K562 (cell line): ENCODE data around the gene ACTL9. TPM values are rescaled to one million over a fixed set of nuclear protein-coding genes. Genes with fewer than 3 reads are reported as not detected.

ENCODE experiments used
- ATAC-seq: fragments of 200-7000 bp; cut with Tn5 transposase; 3 replicates; pipeline ENCODE4 v1.9.1; 2020; ENCODE audit warnings: moderate library complexity
- Bru-seq: library from RNA; stranded (reverse); fragments of 400-500 nt; gene quantifications from one replicate; lab custom pipeline; 2021; lab: Mats Ljungman, UMichigan
- BruChase-seq, 2 experiments: library from RNA; stranded (reverse); fragments of 400-500 nt; gene quantifications; one replicate each; lab custom pipeline; 2021; lab: Mats Ljungman, UMichigan
- BruUV-seq: library from RNA; stranded (reverse); fragments of 400-500 nt; replicated peaks from 2 replicates; lab custom pipeline; 2021; lab: Mats Ljungman, UMichigan
- CTCF ChIA-PET: fragments of 300-600 bp; formaldehyde crosslinking; extraction: SDS; loops from one replicate; lab custom pipeline; 2021; ENCODE audit warnings: low intra/inter-chr PET ratio; lab: Yijun Ruan, JAX
- POLR2A ChIA-PET: fragments of 300-600, 350-650 bp; sonication (Branson Sonifier 250); formaldehyde crosslinking; extraction: SDS; loops from one replicate; lab custom pipeline; 2021; ENCODE audit warnings: antibody characterized with exemption, inconsistent platforms; lab: Yijun Ruan, JAX
- DNase-seq, 4 experiments: peaks; one replicate each; pipeline versions ENCODE4 v3.0.0 to v3.0.0-alpha.2; 2011 to 2018; ENCODE audit warnings: low spot score in 3 of 4, mixed read lengths in 3 of 4; ENCODE audit errors: extremely low read depth in 1 of 4
- FAIRE-seq: peaks from 2 replicates; lab custom pipeline; 2011; peaks lifted over from hg19 to GRCh38; lab: Jason Lieb, UNC
- H2AFZ ChIP-seq: 2 replicates; pipeline ENCODE4 v1.6.0; 2011; ENCODE audit warnings: low read depth, low read length, control low read depth, inconsistent platforms
- H3K27ac ChIP-seq: fragments of 200-600 bp; 3 replicates; pipeline ENCODE4 v1.8.0; 2011; ENCODE audit warnings: low read depth, mild to moderate bottlenecking, control low read depth, inconsistent platforms, low read length, moderate library complexity, mixed read lengths; ENCODE audit errors: extremely low read depth
- H3K27me3 ChIP-seq, 2 experiments: fragments of 300-600 bp in 1 of 2; 2 replicates in 1 of 2; 3 replicates in 1 of 2; pipeline versions ENCODE4 v1.6.0 to v1.8.0; 2011; ENCODE audit warnings: inconsistent platforms in 2 of 2, low read length in 2 of 2, mild to moderate bottlenecking in 1 of 2, mixed read lengths in 1 of 2, moderate library complexity in 1 of 2; ENCODE audit not compliant: control insufficient read depth in 2 of 2, insufficient read depth in 2 of 2
- H3K36me3 ChIP-seq: fragments of 300-600 bp; 3 replicates; pipeline ENCODE4 v1.8.0; 2011; ENCODE audit warnings: mild to moderate bottlenecking, low read length, inconsistent platforms; ENCODE audit not compliant: control insufficient read depth, insufficient read depth
- H3K4me1 ChIP-seq, 2 experiments: fragments of 200-600 bp in 1 of 2; replicated peaks in 1 of 2; 2 replicates in 1 of 2; 3 replicates in 1 of 2; pipeline versions ENCODE4 v1.5.1 to v1.8.0; 2011; ENCODE audit warnings: inconsistent platforms in 2 of 2, low read length in 2 of 2, mild to moderate bottlenecking in 1 of 2, mixed read lengths in 1 of 2, moderate library complexity in 1 of 2; ENCODE audit not compliant: control insufficient read depth in 2 of 2, insufficient read depth in 2 of 2
- H3K4me2 ChIP-seq: 2 replicates; pipeline ENCODE4 v1.6.1; 2011; ENCODE audit warnings: low read length, control low read depth, inconsistent platforms, mixed read lengths; ENCODE audit not compliant: insufficient read depth
- H3K4me3 ChIP-seq: fragments of 200-600 bp; sonication (generic), shearing (Covaris generic); 2 replicates; pipeline ENCODE4 v1.5.1; 2016; ENCODE audit warnings: control low read depth, inconsistent platforms
- H3K79me2 ChIP-seq: fragments of 200-600 bp; 3 replicates; pipeline ENCODE4 v1.8.0; 2011; ENCODE audit warnings: low read length, inconsistent platforms; ENCODE audit not compliant: control insufficient read depth, insufficient read depth
- H3K9ac ChIP-seq, 2 experiments: 2 replicates each; pipeline versions ENCODE4 v1.6.0 to v1.6.1; 2011; ENCODE audit warnings: low read depth in 2 of 2, low read length in 2 of 2, control low read depth in 1 of 2, inconsistent platforms in 1 of 2, mild to moderate bottlenecking in 1 of 2, mixed read lengths in 1 of 2; ENCODE audit not compliant: insufficient read depth in 1 of 2
- H3K9me1 ChIP-seq: one replicate; pipeline ENCODE4 v1.6.0; 2011; ENCODE audit warnings: inconsistent platforms, mild to moderate bottlenecking, low read length, moderate library complexity; ENCODE audit not compliant: control insufficient read depth, insufficient read depth
- H3K9me3 ChIP-seq: replicated peaks from 2 replicates; pipeline ENCODE4 v1.5.1; 2011; ENCODE audit warnings: low read depth, low read length, inconsistent platforms; ENCODE audit not compliant: control insufficient read depth, insufficient read depth
- H4K20me1 ChIP-seq: replicated peaks from 2 replicates; pipeline ENCODE4 v1.6.1; 2011; ENCODE audit warnings: low read length, inconsistent platforms, mixed read lengths; ENCODE audit not compliant: control insufficient read depth, insufficient read depth
- BDP1 ChIP-seq: IDR thresholded peaks from 3 replicates; pipeline ENCODE4 v1.6.1; 2011; ENCODE audit not compliant: insufficient read length, insufficient read depth
- FOXJ3 ChIP-seq: sonication (generic); formaldehyde crosslinking; IDR thresholded peaks from 2 replicates; pipeline ENCODE4 v1.4.0; 2020; ENCODE audit warnings: mild to moderate bottlenecking, missing genetic modification reagents
- HDAC2 ChIP-seq: fragments of 450-650 bp; IDR thresholded peaks from 2 replicates; pipeline ENCODE4 v1.6.1; 2016; ENCODE audit warnings: mild to moderate bottlenecking
- HOXB6 ChIP-seq: fragments of 250-450 bp; sonication (Bioruptor Pico); IDR thresholded peaks from 2 replicates; pipeline ENCODE4 v1.5.1; 2022; ENCODE audit warnings: mild to moderate bottlenecking, borderline replicate concordance
- KLF16 ChIP-seq: IDR thresholded peaks from 2 replicates; pipeline ENCODE4 v1.6.1; 2016; ENCODE audit warnings: antibody characterized with exemption
- KLF6 ChIP-seq: fragments of 250-450 bp; sonication (Bioruptor Pico); IDR thresholded peaks from 2 replicates; pipeline ENCODE4 v1.4.0; 2020; ENCODE audit warnings: mild to moderate bottlenecking, moderate library complexity, borderline replicate concordance
- MEF2A ChIP-seq: IDR thresholded peaks from 2 replicates; pipeline ENCODE4 v1.6.1; 2011; ENCODE audit warnings: low read depth, mild to moderate bottlenecking, low read length, moderate library complexity; ENCODE audit not compliant: control insufficient read depth
- NR2C2 ChIP-seq, 2 experiments: fragments of 200-800 bp in 1 of 2; sonication (Bioruptor generic) in 1 of 2; sonication (generic) in 1 of 2; formaldehyde crosslinking in 1 of 2; IDR thresholded peaks; 2 replicates each; pipeline versions ENCODE4 v1.6.1 to v1.8.0; 2016 to 2022; ENCODE audit warnings: mild to moderate bottlenecking in 1 of 2, missing compliant biosample characterization in 1 of 2, missing genetic modification characterization in 1 of 2, missing genetic modification reagents in 1 of 2
- NRF1 ChIP-seq, 2 experiments: fragments of 450-650 bp; IDR thresholded peaks in 1 of 2; conservative IDR thresholded peaks in 1 of 2; 2 replicates each; pipeline ENCODE4 v1.6.1; 2014; ENCODE audit warnings: mild to moderate bottlenecking in 2 of 2
- RAD51 ChIP-seq: fragments of 450-650 bp; IDR thresholded peaks from 2 replicates; pipeline ENCODE4 v1.7.1; 2016; ENCODE audit warnings: low read depth, mild to moderate bottlenecking, borderline replicate concordance
- TAF1 ChIP-seq: IDR thresholded peaks from 2 replicates; pipeline ENCODE4 v1.6.1; 2011; ENCODE audit warnings: mild to moderate bottlenecking, low read length, moderate library complexity; ENCODE audit not compliant: insufficient read depth, control insufficient read depth, severe bottlenecking; ENCODE audit errors: extremely low read depth
- ZNF408 ChIP-seq: fragments of 250-450 bp; sonication (Bioruptor Pico); IDR thresholded peaks from 2 replicates; pipeline ENCODE4 v1.4.0; 2020; ENCODE audit warnings: low read depth, mild to moderate bottlenecking, moderate library complexity
- ZNF41 ChIP-seq: fragments of 250-450 bp; sonication (Bioruptor Pico); conservative IDR thresholded peaks from 2 replicates; pipeline ENCODE4 v1.4.0; 2020; ENCODE audit warnings: mild to moderate bottlenecking
- WGBS: fragments of 100-300 bp; shearing (Covaris generic); methylation state at CpG from one replicate; pipeline ENCODE4 v1.1.6; 2016; ENCODE audit warnings: low coverage, mixed read lengths; ENCODE audit not compliant: insufficient coverage; ENCODE audit errors: missing lambda C conversion rate; 5-methylcytosine and 5-hydroxymethylcytosine counted together
- in situ Hi-C: fragments of 300-500 bp; cut with MboI; formaldehyde crosslinking; loops from 4 replicates; pipeline ENCODE4 v1.15.0; 2018; ENCODE audit warnings: inconsistent platforms, mixed read lengths
- intact Hi-C: fragments of 100-400 bp; cut with micrococcal nuclease; formaldehyde crosslinking; loops from 2 replicates; pipeline ENCODE4 v1.14.2; 2022
- long read RNA-seq, 3 experiments: library from polyadenylated mRNA in 2 of 3; library from RNA in 1 of 3; unstranded in 2 of 3; stranded (forward) in 1 of 3; transcript quantifications; one replicate each; pipeline ENCODE4 v2.0.0, GENCODE V29; 2019 to 2022
- polyA minus RNA-seq, 3 experiments: library from RNA; depleted of rRNA, polyadenylated mRNA; stranded (reverse); fragments of >200 nt; gene quantifications; 2 replicates each; pipeline ENCODE4 v1.2.3, GENCODE V29; 2011
- polyA plus RNA-seq, 8 experiments: library from polyadenylated mRNA; depleted of rRNA in 4 of 8; stranded (reverse) in 5 of 8; unstranded in 3 of 8; fragments of >200 nt; fragmentation: Nextera tagmentation in 2 of 8; fragmentation: Illumina TruSeq in 1 of 8; extraction: Ambion mirVana in 2 of 8; extraction: Trizol in 1 of 8; gene quantifications; 2 replicates each; pipeline versions ENCODE4 v1.2.1 to v1.2.3, GENCODE V29; 2011 to 2014; ENCODE audit warnings: inconsistent platforms in 1 of 8, missing spikeins in 1 of 8
- total RNA-seq, 7 experiments: library from RNA; depleted of rRNA in 6 of 7; stranded (reverse); fragments of >200 nt in 6 of 7; fragmentation: Illumina TruSeq in 2 of 7; extraction: Trizol in 2 of 7; gene quantifications; 2 replicates each; pipeline versions ENCODE4 v1.2.1 to v1.2.3, GENCODE V29; 2011 to 2021; ENCODE audit warnings: low replicate concordance in 1 of 7
- TF ChIP-seq, protein P1 (sequence below): fragments of 250-450 bp; sonication (Bioruptor Pico); IDR thresholded peaks from 2 replicates; pipeline ENCODE4 v1.8.0; 2021; ENCODE audit warnings: mild to moderate bottlenecking, moderate library complexity

Gene ACTL9, protein sequence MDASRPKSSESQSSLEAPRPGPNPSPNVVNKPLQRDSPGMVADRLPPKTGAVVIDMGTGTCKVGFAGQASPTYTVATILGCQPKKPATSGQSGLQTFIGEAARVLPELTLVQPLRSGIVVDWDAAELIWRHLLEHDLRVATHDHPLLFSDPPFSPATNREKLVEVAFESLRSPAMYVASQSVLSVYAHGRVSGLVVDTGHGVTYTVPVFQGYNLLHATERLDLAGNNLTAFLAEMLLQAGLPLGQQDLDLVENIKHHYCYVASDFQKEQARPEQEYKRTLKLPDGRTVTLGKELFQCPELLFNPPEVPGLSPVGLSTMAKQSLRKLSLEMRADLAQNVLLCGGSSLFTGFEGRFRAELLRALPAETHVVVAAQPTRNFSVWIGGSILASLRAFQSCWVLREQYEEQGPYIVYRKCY
- total RNA-seq (2011; cell fraction: chromatin; rRNA removed; ENCODE audit: low replicate concordance), result not detected in 2 replicates
- not detected in 2 replicates for total RNA-seq (2011; cell fraction: nucleolus; rRNA removed)
- total RNA-seq (2011; cell fraction: nucleoplasm; rRNA removed), result not detected in 2 replicates
- not detected in 2 replicates for total RNA-seq (2014; rRNA removed)
- not detected in 2 replicates for total RNA-seq (2014; rRNA removed; fragmentation: Illumina TruSeq; extraction: Trizol)
- total RNA-seq (2015; rRNA removed; fragmentation: Illumina TruSeq; extraction: Trizol), result not detected in 2 replicates
- not detected in 2 replicates for total RNA-seq (2021)
- not detected in 2 replicates for polyA plus RNA-seq (2011; rRNA removed)
- not detected in 2 replicates for polyA plus RNA-seq (2011; cell fraction: cytosol; rRNA removed)
- not detected in 2 replicates for polyA plus RNA-seq (2011; cell fraction: nucleus; rRNA removed)
- 0.33 and 0.72 TPM in 2 replicates for polyA plus RNA-seq (2012)
- polyA plus RNA-seq (2014; fragmentation: Illumina TruSeq; extraction: Trizol), result not detected in 2 replicates
- polyA plus RNA-seq (2014; fragmentation: Nextera tagmentation; extraction: Ambion mirVana), result not detected
- not detected in 2 replicates for polyA plus RNA-seq (2014; rRNA removed)
- not detected in 2 replicates for polyA minus RNA-seq (2011; rRNA and poly(A)+ RNA removed)
- polyA minus RNA-seq (2011; cell fraction: cytosol; rRNA and poly(A)+ RNA removed), result not detected in 2 replicates
- not detected in 2 replicates for polyA minus RNA-seq (2011; cell fraction: nucleus; rRNA and poly(A)+ RNA removed)
- not detected for Bru-seq, nascent RNA
- BruChase-seq, experiment 1, labeled RNA remaining after a 2-hour chase, result not detected
- not detected for BruChase-seq, experiment 2, labeled RNA remaining after a 6-hour chase
- long read RNA-seq, experiment 1, result 0 reads
- long read RNA-seq, experiment 2, result 0 reads
- long read RNA-seq, experiment 3, result 0 reads

DNA sequence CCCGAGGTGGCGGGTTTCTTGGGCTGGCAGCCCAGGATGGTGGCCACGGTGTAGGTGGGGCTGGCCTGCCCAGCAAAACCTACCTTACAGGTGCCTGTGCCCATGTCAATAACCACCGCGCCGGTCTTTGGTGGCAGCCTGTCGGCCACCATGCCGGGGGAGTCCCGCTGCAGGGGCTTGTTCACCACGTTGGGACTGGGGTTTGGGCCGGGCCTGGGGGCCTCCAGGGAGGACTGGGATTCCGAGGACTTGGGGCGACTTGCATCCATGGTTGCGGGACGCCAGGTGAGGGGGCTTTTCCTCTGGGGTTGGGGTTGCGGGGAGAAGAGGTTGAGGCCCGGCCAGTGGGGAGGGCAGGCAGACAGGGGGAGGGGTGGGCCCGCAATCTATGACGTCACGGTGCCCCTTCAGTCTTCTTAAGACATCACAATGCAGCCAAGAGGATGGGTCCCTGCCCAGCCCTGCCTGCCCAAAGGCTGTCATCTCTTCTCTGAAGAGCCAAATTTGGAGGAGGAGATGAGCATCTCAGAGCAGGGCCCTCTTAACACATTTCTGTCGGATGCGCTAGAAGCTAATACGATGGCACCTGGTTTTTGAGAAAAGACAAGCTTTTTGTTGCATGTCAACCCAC is at the start of gene ACTL9:
TSS of gene ACTL9 (minus strand) at position 363 of the 631 bp plus-strand sequence. CDS start at position 269, 94 bp downstream.
- FAIRE-seq (no peak), ATAC-seq (no peak), DNase-seq (no peak)
- BruUV-seq, result no TSS peak
- Histone ChIP-seq H3K27me3 (peaks cover 0 to 6% of the 10 kb centered on the region in 2 experiments; a peak in 1 of 5 replicates), H3K79me2 (no peaks in the 10 kb centered on the region), H3K9me1 (no peaks in the 10 kb centered on the region), H3K4me1 (peaks cover 0 to 14% of the 10 kb centered on the region in 2 experiments; a peak in 2 of 5 replicates), H3K9ac (no peak within 1 kb of the TSS; a peak in 1 of 4 replicates), H2AFZ (no peak within 1 kb of the TSS), H3K4me2 (no peak within 1 kb of the TSS), H4K20me1 (no peaks in the 10 kb centered on the region), H3K27ac (no peak within 1 kb of the TSS), H3K36me3 (no peaks in the 10 kb centered on the region), H3K9me3 (no peaks in the 10 kb centered on the region), H3K4me3 (no peak within 1 kb of the TSS)
- ChIA-PET CTCF (no interaction called here), POLR2A (no interaction called here)
- 30% methylated on average over 13 of the region's 23 CpGs for WGBS
- in situ Hi-C loops (loop anchor here (10.0 kb wide), 1 partner anchor 84 kb away; the partner anchor contains the start of gene ADAMTS10), intact Hi-C loops (loop anchor here (2.0 to 10.0 kb wide), 2 partner anchors 84 to 382 kb away; partner anchors contain the start of gene ADAMTS10)
- TF ChIP-seq MEF2A, result no peak
- TF ChIP-seq FOXJ3 (CRISPR knock-in tag), result no peak
- TF ChIP-seq, protein P1, sequence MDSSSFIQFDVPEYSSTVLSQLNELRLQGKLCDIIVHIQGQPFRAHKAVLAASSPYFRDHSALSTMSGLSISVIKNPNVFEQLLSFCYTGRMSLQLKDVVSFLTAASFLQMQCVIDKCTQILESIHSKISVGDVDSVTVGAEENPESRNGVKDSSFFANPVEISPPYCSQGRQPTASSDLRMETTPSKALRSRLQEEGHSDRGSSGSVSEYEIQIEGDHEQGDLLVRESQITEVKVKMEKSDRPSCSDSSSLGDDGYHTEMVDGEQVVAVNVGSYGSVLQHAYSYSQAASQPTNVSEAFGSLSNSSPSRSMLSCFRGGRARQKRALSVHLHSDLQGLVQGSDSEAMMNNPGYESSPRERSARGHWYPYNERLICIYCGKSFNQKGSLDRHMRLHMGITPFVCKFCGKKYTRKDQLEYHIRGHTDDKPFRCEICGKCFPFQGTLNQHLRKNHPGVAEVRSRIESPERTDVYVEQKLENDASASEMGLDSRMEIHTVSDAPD (CRISPR knock-in tag), result no peak
- no peak for TF ChIP-seq HDAC2
- TF ChIP-seq TAF1, result no peak
- no peak for TF ChIP-seq RAD51
- no peak for TF ChIP-seq ZNF41
- no peak for TF ChIP-seq NR2C2 (CRISPR knock-in tag; IDR thresholded peaks at IDR 0.05)
- TF ChIP-seq NR2C2 (tag; IDR thresholded peaks at IDR 0.05), result 0 out of 2 replicates have a peak, but pooled peaks have one; percentile 24
- TF ChIP-seq KLF16, result no peak
- no peak for TF ChIP-seq KLF6 (CRISPR knock-in tag)
- TF ChIP-seq BDP1, result no peak
- TF ChIP-seq NRF1 (conservative IDR thresholded peaks at IDR 0.05 in 1 of 2, IDR thresholded peaks at IDR 0.05 in 1 of 2), result peak; percentile 9 to 45; a peak in 3 of 4 replicates
- TF ChIP-seq HOXB6 (CRISPR knock-in tag), result no peak
- TF ChIP-seq ZNF408 (CRISPR knock-in tag), result no peak
